Suprapubic skin (tissue), 4 donors: ENCODE data around the gene SIPA1L3. TPM values are rescaled to one million over a fixed set of nuclear protein-coding genes. Genes with fewer than 3 reads are reported as not detected.

Source experiments
- DNase-seq, 2 donors: peaks; one replicate each; pipeline ENCODE4 v3.0.0-alpha.2; 2019; ENCODE audit warnings: low spot score in 2 of 2
- H3K27ac ChIP-seq: fragments of 200-600 bp; sonication (generic); one replicate; pipeline ENCODE4 v1.5.1; 2019
- H3K27me3 ChIP-seq: fragments of 200-600 bp; sonication (generic); one replicate; pipeline ENCODE4 v1.5.1; 2019
- H3K36me3 ChIP-seq: fragments of 200-600 bp; sonication (generic); one replicate; pipeline ENCODE4 v1.5.1; 2019
- H3K4me1 ChIP-seq: fragments of 200-600 bp; sonication (generic); one replicate; pipeline ENCODE4 v1.5.1; 2019
- H3K4me3 ChIP-seq: fragments of 200-600 bp; sonication (generic); one replicate; pipeline ENCODE4 v1.5.1; 2019; ENCODE audit warnings: mild to moderate bottlenecking
- H3K9me3 ChIP-seq: fragments of 200-600 bp; sonication (generic); one replicate; pipeline ENCODE4 v1.5.1; 2019
- CTCF ChIP-seq, 2 donors: fragments of 200-600 bp in 1 of 2; fragments of 450-650 bp in 1 of 2; sonication (generic) in 1 of 2; IDR thresholded peaks; one replicate each; pipeline ENCODE4 v1.5.1; 2016 to 2019; ENCODE audit warnings: antibody characterized with exemption in 2 of 2, mild to moderate bottlenecking in 1 of 2, moderate library complexity in 1 of 2
- EP300 ChIP-seq: sonication (generic); formaldehyde crosslinking; IDR thresholded peaks from one replicate; pipeline ENCODE4 v1.6.1; 2017; ENCODE audit warnings: antibody characterized with exemption
- POLR2A ChIP-seq, 2 donors: fragments of 450-650 bp; IDR thresholded peaks; one replicate each; pipeline ENCODE4 v1.6.1; 2017; ENCODE audit warnings: antibody characterized with exemption in 2 of 2, mild to moderate bottlenecking in 2 of 2, moderate library complexity in 2 of 2
- POLR2AphosphoS5 ChIP-seq, 3 donors: sonication (generic); formaldehyde crosslinking; IDR thresholded peaks; one replicate each; pipeline ENCODE4 v1.6.1; 2017; ENCODE audit warnings: antibody characterized with exemption in 3 of 3
- WGBS: methylation state at CpG from one replicate; pipeline ENCODE4 v1.1.5; 2018; 5-methylcytosine and 5-hydroxymethylcytosine counted together
- total RNA-seq, 4 donors: library from RNA; depleted of rRNA; stranded (reverse); fragments of >200 nt; gene quantifications; one replicate each; pipeline ENCODE4 v1.1.0, GENCODE V29; 2016

Gene SIPA1L3
- total RNA-seq, 4 donors from 2014 or later = 52.6 to 92.1 (median 81.8) TPM

GRCh38 chr19:38239816-38240215 is 332.8 kb downstream of the SIPA1L3 start:
- WGBS = 66% methylated on average over 8 of the region's 8 CpGs
- Histone ChIP-seq H3K9me3 (no peaks in the 10 kb centered on the region), H3K4me3 (no peak overlapping the region), H3K27me3 (no peaks in the 10 kb centered on the region), H3K36me3 (no peaks in the 10 kb centered on the region), H3K4me1 (peaks cover 7% of the 10 kb centered on the region), H3K27ac (no peak overlapping the region)
- TF ChIP-seq POLR2AphosphoS5 (IDR thresholded peaks at IDR 0.05) (no peak), CTCF (IDR thresholded peaks at IDR 0.05) (no peak), EP300 (no peak), POLR2A (IDR thresholded peaks at IDR 0.05) (no peak)
- no peak for DNase-seq

- Histone ChIP-seq H3K27ac (no peak overlapping the region), H3K4me1 (peaks cover 11% of the 10 kb centered on the region), H3K4me3 (peak overlapping the region; percentile 29), H3K27me3 (no peaks in the 10 kb centered on the region), H3K9me3 (no peaks in the 10 kb centered on the region), H3K36me3 (no peaks in the 10 kb centered on the region)
- DNase-seq = no peak
- 79% methylated on average over 15 of the region's 15 CpGs for WGBS
- no peak for TF ChIP-seq POLR2A (IDR thresholded peaks at IDR 0.05)
- no peak for TF ChIP-seq EP300
- TF ChIP-seq CTCF (IDR thresholded peaks at IDR 0.05) = no peak
- TF ChIP-seq POLR2AphosphoS5 (IDR thresholded peaks at IDR 0.05) = no peak
These were observed 336.3 kb downstream of the SIPA1L3 start for GRCh38 chr19:38243279-38243673.

GRCh38 chr19:38245826-38246498 is 339.0 kb downstream of the SIPA1L3 start:
- no peaks in the 10 kb centered on the region for H3K36me3 ChIP-seq
- H3K9me3 ChIP-seq = no peaks in the 10 kb centered on the region
- TF ChIP-seq POLR2AphosphoS5 (IDR thresholded peaks at IDR 0.05) (no peak), POLR2A (IDR thresholded peaks at IDR 0.05) (no peak), EP300 (no peak), CTCF (IDR thresholded peaks at IDR 0.05) (no peak)
- peak overlapping the region; percentile 36 for H3K27ac ChIP-seq
- H3K27me3 ChIP-seq = no peaks in the 10 kb centered on the region
- no peak overlapping the region for H3K4me3 ChIP-seq
- WGBS = 59% methylated on average over 14 of the region's 14 CpGs
- no peak for DNase-seq
- H3K4me1 ChIP-seq = peaks cover 17% of the 10 kb centered on the region

GRCh38 chr19:38247126-38247525 is 340.1 kb downstream of the SIPA1L3 start:
- TF ChIP-seq EP300 (no peak), POLR2AphosphoS5 (IDR thresholded peaks at IDR 0.05) (no peak), POLR2A (IDR thresholded peaks at IDR 0.05) (no peak), CTCF (IDR thresholded peaks at IDR 0.05) (no peak)
- Histone ChIP-seq H3K4me3 (no peak overlapping the region), H3K4me1 (peaks cover 29% of the 10 kb centered on the region), H3K27ac (no peak overlapping the region), H3K36me3 (no peaks in the 10 kb centered on the region), H3K9me3 (no peaks in the 10 kb centered on the region), H3K27me3 (no peaks in the 10 kb centered on the region)
- 68% methylated on average over 4 of the region's 5 CpGs for WGBS
- DNase-seq = no peak

GRCh38 chr19:38247734-38248268 is 340.8 kb downstream of the SIPA1L3 start:
- no peak overlapping the region for H3K4me3 ChIP-seq
- peaks cover 35% of the 10 kb centered on the region for H3K4me1 ChIP-seq
- no peak for TF ChIP-seq EP300
- no peak for TF ChIP-seq POLR2A (IDR thresholded peaks at IDR 0.05)
- no peak for TF ChIP-seq POLR2AphosphoS5 (IDR thresholded peaks at IDR 0.05)
- TF ChIP-seq CTCF (IDR thresholded peaks at IDR 0.05) = no peak
- 77% methylated on average over 9 of the region's 9 CpGs for WGBS
- H3K27ac ChIP-seq = no peak overlapping the region
- DNase-seq = no peak
- no peaks in the 10 kb centered on the region for H3K36me3 ChIP-seq
- H3K9me3 ChIP-seq = no peaks in the 10 kb centered on the region
- no peaks in the 10 kb centered on the region for H3K27me3 ChIP-seq
